Aorta (tissue), 5 donors: ENCODE data around the gene GMDS. TPM values are rescaled to one million over a fixed set of nuclear protein-coding genes. Genes with fewer than 3 reads are reported as not detected.

Experiments
- ATAC-seq: fragments of 200-7000 bp; cut with Tn5 transposase; one replicate; pipeline ENCODE4 v1.9.1; 2022; ENCODE audit warnings: moderate library complexity; ENCODE audit not compliant: low FRiP score
- DNase-seq, 2 donors: peaks; one replicate each; pipeline ENCODE4 v3.0.0-alpha.2; 2020
- H3K27ac ChIP-seq, 2 donors: one replicate each; pipeline ENCODE4 v1.5.1; 2013; ENCODE audit warnings: low read length in 2 of 2, mild to moderate bottlenecking in 2 of 2, moderate library complexity in 2 of 2, control low read depth in 1 of 2, inconsistent platforms in 1 of 2, low read depth in 1 of 2
- H3K27me3 ChIP-seq, 2 donors: one replicate each; pipeline ENCODE4 v1.6.1; 2013; ENCODE audit warnings: control low read depth in 1 of 2, low read length in 1 of 2, mild to moderate bottlenecking in 1 of 2, moderate library complexity in 1 of 2; ENCODE audit not compliant: insufficient read depth in 2 of 2, control insufficient read depth in 1 of 2
- H3K36me3 ChIP-seq, 2 donors: one replicate each; pipeline ENCODE4 v1.6.1; 2013; ENCODE audit warnings: control low read depth in 1 of 2, low read length in 1 of 2, mild to moderate bottlenecking in 1 of 2; ENCODE audit not compliant: insufficient read depth in 2 of 2, control insufficient read depth in 1 of 2
- H3K4me1 ChIP-seq, 2 donors: one replicate each; pipeline ENCODE4 v1.6.1; 2013; ENCODE audit warnings: low read length in 2 of 2, control low read depth in 1 of 2, mild to moderate bottlenecking in 1 of 2, moderate library complexity in 1 of 2; ENCODE audit not compliant: insufficient read depth in 2 of 2, control insufficient read depth in 1 of 2
- H3K4me3 ChIP-seq, 2 donors: one replicate each; pipeline ENCODE4 v1.5.1; 2013; ENCODE audit warnings: low read length in 2 of 2, control low read depth in 1 of 2, mild to moderate bottlenecking in 1 of 2
- H3K9me3 ChIP-seq: one replicate; pipeline ENCODE4 v1.6.1; 2013; ENCODE audit warnings: mild to moderate bottlenecking, low read length; ENCODE audit not compliant: control insufficient read depth
- WGBS, 2 donors: extraction: QIAGEN DNeasy Blood & Tissue Kit; methylation state at CpG; one replicate each; pipeline ENCODE4 v1.1.7; 2013; 5-methylcytosine and 5-hydroxymethylcytosine counted together
- intact Hi-C, 2 donors: fragments of 100-400 bp; cut with DNase I; formaldehyde crosslinking; loops; one replicate each; pipeline versions ENCODE4 v1.14.2 to v1.15.0; 2022
- polyA plus RNA-seq, 2 donors: library from polyadenylated mRNA; stranded (reverse); fragments of 200-250 nt; gene quantifications; one replicate each; pipeline ENCODE4 v1.2.3, GENCODE V29; 2013
- total RNA-seq, 2 donors: library from RNA; stranded (reverse); fragmentation: NEBNext Ultra II Directional; extraction: Animal tissue kit (Norgen Biotek cat#: 25700); gene quantifications; one replicate each; pipeline ENCODE4 v1.2.1, GENCODE V29; 2021
- donor health status: healthy with polysubstance abuse.
- donor health status: Bipolar disorder and iron deficiency.
- donor health status: DM: no; HTN: no; CAD: no.
- donor health status: DM: no; HTN: no; CAD: no.
- donor health status: DM: yes; HTN: yes; CAD: no.

Gene GMDS
- total and polyA plus RNA-seq, 4 donors: 66.1 to 138 (median 84.9) TPM

DNA sequence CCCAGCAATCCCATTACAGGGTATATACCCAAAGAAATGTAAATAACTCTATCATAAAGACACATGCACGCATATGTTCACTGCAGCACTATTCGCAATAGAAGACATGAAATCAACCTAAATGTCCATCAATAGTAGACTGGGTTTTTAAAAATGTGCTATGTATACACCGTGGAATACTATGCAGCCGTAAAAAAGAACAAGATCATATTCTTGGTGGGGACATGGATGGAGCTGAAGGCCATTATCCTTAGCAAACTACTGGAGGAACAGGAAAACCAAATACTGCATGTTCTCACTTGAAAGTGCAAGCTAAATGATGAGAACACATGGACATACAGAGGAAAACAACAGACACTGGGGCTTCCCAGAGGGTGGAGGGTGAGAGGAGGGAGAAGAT lies 201.2 kb downstream of the GMDS start:
- 97% methylated on average over 4 of the region's 4 CpGs for WGBS, 2 donors
- Histone ChIP-seq H3K27ac (no peak overlapping the region), H3K27me3 (no peaks in the 10 kb centered on the region), H3K9me3 (no peaks in the 10 kb centered on the region), H3K4me1 (no peaks in the 10 kb centered on the region), H3K4me3 (no peak overlapping the region), H3K36me3 (no peaks in the 10 kb centered on the region)
- no peak for ATAC-seq
- intact Hi-C loops: no loop called here
- no peak for DNase-seq

DNA sequence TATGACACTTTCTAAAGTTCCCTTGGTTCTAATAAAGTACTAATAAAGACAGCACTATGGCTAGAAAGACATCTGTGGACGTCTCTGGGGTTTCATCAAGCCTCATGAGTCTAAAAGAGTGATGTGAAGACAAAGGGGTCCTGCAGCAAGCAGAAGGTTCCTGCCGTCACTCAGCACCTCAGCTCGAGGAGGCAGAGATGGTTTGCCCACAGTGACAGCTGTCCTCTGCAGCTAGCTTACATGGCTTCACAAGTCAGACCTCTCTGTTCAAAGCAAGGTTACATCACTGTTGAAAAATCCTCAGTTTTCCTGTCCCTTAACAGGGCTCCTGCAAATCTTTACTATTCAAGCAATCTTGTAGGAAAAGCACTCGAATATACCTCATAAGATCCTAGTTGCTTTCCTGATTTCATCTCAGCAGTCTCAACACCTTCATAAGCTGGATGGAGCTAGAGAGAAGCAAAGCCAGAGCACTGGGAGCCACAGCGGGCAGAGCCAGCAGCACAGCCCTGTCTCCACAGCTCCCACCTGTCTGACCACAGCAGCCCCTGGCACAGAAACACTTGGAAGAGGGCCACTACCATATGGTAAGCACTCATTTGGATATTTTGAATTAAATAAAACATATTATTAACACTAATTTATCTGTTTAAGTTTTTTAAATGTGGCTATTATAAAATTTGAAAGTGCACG lies 202.3 kb downstream of the GMDS start:
- Histone ChIP-seq H3K27me3 (no peaks in the 10 kb centered on the region), H3K9me3 (no peaks in the 10 kb centered on the region), H3K36me3 (no peaks in the 10 kb centered on the region), H3K4me3 (no peak overlapping the region), H3K27ac (no peak overlapping the region), H3K4me1 (no peaks in the 10 kb centered on the region)
- DNase-seq (no peak), ATAC-seq (no peak)
- WGBS, 2 donors: 86 to 87% methylated on average over 6 of the region's 6 CpGs
- intact Hi-C loops: no loop called here

- 63 to 70% methylated on average over 8 of the region's 8 CpGs for WGBS, 2 donors
- Histone ChIP-seq H3K4me3 (no peak overlapping the region), H3K9me3 (no peaks in the 10 kb centered on the region), H3K27ac (no peak overlapping the region), H3K27me3 (no peaks in the 10 kb centered on the region), H3K36me3 (no peaks in the 10 kb centered on the region), H3K4me1 (no peaks in the 10 kb centered on the region)
- no peak for ATAC-seq
- intact Hi-C loops: loop anchor here in 1 of 2 donors (5.0 to 10.0 kb wide), 3 partner anchors 133 to 431 kb away; partner anchors contain the start of gene FOXC1
- no peak for DNase-seq
Observed at GRCh38 chr6:2038092-2038491, 207.3 kb downstream of the GMDS start.

DNA sequence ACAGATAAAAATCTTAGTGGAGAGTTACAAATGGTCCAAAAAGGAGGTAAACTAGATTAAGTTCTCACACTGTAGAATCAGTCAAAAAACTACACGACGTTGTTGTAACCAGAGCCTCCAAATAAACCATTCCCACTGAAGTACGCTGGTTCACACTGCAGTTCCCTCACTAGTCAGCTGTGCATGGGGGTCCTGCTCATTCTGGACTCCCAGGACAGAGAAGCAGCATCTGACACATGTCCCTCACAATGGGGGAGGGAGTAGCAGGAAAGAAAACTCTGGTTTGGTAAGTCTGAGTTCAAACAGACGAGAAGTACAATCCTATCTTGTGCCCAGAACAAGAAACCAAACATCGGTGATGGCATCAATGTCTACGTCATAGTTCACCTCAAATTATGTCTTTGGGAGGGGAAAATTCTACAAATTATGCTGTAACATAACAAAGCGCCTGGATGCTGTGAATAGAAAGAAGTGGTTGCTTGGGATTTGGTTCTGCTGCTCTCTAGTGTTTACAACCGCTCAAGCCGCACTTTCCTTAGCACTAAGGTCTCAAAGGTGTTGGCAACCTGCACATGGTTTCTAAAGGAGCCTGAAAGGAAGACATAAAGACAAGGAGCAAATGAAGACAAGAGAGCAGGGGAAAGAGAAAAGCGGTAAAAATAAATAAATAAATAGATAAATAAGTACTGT lies 208.0 kb downstream of the GMDS start:
- WGBS, 2 donors: 58 to 59% methylated on average over 10 of the region's 10 CpGs
- intact Hi-C loops: loop anchor here (2.0 to 10.0 kb wide), 4 partner anchors 133 to 430 kb away; partner anchors contain the start of gene FOXC1 (in 1 of the 2)
- no peaks in the 10 kb centered on the region for H3K36me3 ChIP-seq
- H3K27ac ChIP-seq: peak overlapping the region in 1 of 2 donors; percentile 40
- no peak for DNase-seq
- no peaks in the 10 kb centered on the region for H3K27me3 ChIP-seq
- no peaks in the 10 kb centered on the region for H3K9me3 ChIP-seq
- no peaks in the 10 kb centered on the region for H3K4me1 ChIP-seq
- H3K4me3 ChIP-seq: no peak overlapping the region
- ATAC-seq: no peak

DNA sequence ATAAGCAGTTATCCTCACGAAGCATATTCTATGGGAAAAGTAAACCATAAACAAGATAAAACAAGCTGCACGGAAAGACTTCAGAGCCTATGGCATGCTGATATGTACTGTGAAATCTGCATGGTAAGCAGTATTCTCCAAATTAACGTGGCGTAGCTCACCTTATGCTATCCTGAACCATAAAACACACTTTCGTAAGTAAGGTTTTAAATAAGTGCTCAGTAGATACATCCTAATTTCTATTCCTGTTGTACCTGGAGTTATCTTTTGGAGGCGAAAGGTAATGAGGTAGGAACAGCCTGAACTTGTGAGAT lies 208.7 kb downstream of the GMDS start:
- no peak for DNase-seq
- Histone ChIP-seq H3K36me3 (no peaks in the 10 kb centered on the region), H3K27me3 (no peaks in the 10 kb centered on the region), H3K4me1 (no peaks in the 10 kb centered on the region), H3K9me3 (no peaks in the 10 kb centered on the region), H3K27ac (no peak overlapping the region), H3K4me3 (no peak overlapping the region)
- intact Hi-C loops: loop anchor here (2.0 to 10.0 kb wide), 4 partner anchors 132 to 429 kb away; partner anchors contain the start of gene FOXC1 (in 1 of the 2)
- WGBS, 2 donors: 90 to 96% methylated on average over 6 of the region's 6 CpGs
- ATAC-seq: no peak

DNA sequence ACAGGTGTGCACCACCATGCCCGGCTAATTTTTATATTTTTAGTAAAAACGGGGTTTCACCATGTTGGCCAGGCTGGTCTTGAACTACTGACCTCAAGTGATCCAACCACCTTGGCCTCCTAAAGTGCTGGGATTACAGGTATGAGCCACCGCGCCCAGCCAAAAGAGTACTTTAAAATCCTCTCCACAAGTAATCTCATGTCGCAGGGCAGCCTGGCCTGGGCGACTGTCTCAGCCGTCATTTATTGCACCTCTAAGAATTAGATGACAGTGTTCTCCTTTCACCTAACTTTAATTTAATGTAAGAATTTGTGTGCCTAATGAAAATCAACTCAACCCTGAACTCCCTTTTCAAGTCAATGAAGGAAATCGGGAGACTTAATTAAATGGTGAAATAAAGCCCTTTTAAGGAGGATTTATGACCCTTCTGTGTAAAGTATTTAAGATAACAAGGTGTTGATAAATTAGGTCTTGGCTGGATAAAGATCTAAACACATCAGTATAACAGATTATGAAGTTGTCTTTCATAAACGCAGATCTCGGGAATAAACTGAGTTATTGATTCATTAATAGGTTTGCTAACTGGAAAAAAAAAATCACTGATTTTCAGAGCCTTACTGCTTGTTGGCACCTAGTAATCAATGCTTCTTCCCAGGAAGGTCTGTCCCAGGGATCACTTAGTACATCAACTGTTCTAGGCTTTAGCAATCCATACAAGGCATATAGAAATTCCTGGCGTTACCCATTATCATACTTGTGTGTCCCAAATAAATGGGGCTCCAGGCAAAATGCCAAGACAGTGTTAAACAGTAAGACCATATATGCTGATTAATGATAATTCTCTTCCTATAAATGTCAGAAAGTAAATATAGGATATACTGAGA lies 209.3 kb downstream of the GMDS start:
- intact Hi-C loops: loop anchor here (2.0 to 10.0 kb wide), 4 partner anchors 131 to 429 kb away; partner anchors contain the start of gene FOXC1 (in 1 of the 2)
- 92 to 96% methylated on average over 11 of the region's 11 CpGs for WGBS, 2 donors

GRCh38 chr6:2035046-2035445 lies 210.4 kb downstream of the GMDS start:
- Histone ChIP-seq H3K27ac (no peak overlapping the region), H3K27me3 (no peaks in the 10 kb centered on the region), H3K9me3 (no peaks in the 10 kb centered on the region), H3K4me1 (no peaks in the 10 kb centered on the region), H3K36me3 (no peaks in the 10 kb centered on the region), H3K4me3 (no peak overlapping the region)
- WGBS, 2 donors: 88 to 91% methylated on average over 1 of the region's 1 CpG
- ATAC-seq (no peak), DNase-seq (no peak)
- intact Hi-C loops: loop anchor here in 1 of 2 donors (5.0 to 10.0 kb wide), 3 partner anchors 130 to 428 kb away; partner anchors contain the start of gene FOXC1

More for the DNA sequence above, 209.3 kb downstream of the GMDS start:
- Histone ChIP-seq H3K27ac (no peak overlapping the region), H3K36me3 (no peaks in the 10 kb centered on the region), H3K9me3 (no peaks in the 10 kb centered on the region), H3K27me3 (no peaks in the 10 kb centered on the region), H3K4me1 (no peaks in the 10 kb centered on the region), H3K4me3 (no peak overlapping the region)
- no peak for DNase-seq
- no peak for ATAC-seq

DNA sequence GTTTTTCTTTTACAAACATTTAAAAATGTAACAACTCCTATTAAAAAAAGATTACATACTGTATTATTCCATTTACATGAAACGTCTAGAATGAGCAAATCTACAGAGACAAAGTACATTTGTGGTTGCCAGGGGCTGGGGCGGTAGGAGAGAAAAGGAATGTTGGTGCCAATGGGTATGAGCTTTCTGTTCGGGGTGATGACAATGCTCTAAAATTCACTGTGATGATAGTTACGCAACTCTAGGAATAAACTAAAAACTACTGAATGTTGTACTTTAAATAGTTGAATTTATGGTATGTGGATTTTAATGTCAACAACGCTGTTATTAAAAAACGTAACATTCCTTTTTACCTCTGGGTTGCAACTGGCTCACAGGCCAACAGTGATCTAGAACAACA lies 211.1 kb downstream of the GMDS start:
- WGBS, 2 donors: 63 to 64% methylated on average over 6 of the region's 6 CpGs
- intact Hi-C loops: loop anchor here in 1 of 2 donors (10.0 kb wide), 1 partner anchor 129 kb away; no protein-coding TSS in a partner anchor
- no peak overlapping the region for H3K27ac ChIP-seq
- no peaks in the 10 kb centered on the region for H3K36me3 ChIP-seq
- no peak overlapping the region for H3K4me3 ChIP-seq
- H3K4me1 ChIP-seq: no peaks in the 10 kb centered on the region
- no peaks in the 10 kb centered on the region for H3K27me3 ChIP-seq
- no peaks in the 10 kb centered on the region for H3K9me3 ChIP-seq
- ATAC-seq: no peak
- no peak for DNase-seq
